GM12874 (cell line): ENCODE data around the gene FAM163A.

Source experiments
- TF ChIP-seq, protein P1 (sequence below): IDR thresholded peaks from 2 replicates; pipeline ENCODE4 v1.5.1; 2011; ENCODE audit warnings: low read depth, mild to moderate bottlenecking, control low read depth, low read length, moderate library complexity; ENCODE audit not compliant: insufficient read depth

Gene FAM163A

DNA sequence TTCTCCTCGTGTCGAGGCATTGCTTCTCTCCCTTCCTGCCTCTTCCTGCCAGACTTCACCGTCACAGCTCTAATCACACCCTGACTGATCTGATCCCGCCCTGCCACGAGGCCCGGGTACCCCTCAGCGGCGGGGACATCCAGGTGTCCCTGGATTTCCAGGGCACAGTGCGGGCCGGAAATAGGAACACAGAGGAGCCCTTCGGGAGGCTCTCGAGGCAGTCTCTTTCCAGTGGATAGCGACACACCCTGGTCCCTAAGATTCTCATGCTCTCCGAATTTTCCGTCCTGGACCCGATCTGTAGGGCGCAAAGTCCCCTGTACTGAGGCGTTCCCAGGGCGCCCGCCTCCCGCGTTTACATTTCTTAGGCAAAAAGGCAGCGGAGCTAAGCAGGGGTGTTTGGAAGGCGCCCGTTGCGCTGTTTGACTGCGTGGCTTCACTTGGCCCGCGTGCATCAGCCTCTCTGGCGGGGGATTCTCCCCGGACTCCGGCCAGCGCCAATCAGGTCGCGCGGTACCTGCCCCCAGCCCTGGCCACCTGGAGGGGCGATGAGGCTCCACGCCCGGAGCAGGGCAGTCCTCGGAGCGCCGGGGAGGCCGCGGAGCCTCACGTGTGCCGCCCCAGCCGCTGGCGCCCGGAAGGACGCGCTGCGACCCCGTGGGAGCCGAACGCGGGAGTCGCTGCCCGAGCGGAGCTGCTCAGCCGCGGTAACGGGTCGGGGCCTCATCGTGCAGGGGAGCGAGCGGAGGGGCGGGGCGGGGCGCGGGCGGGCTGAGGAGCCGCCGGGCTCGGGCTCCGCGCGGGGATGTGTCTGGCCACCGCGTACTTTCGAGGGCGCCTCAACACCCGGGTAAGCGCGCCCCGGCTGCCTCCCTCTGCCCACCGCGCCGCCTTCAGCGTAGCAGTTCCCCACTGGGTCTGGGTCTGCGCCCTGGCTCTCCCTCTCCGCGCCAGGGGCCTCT is at the start of gene FAM163A:
FAM163A (plus strand) TSS at position 575 of the 962 bp plus-strand sequence. CDS start 69,807 bp downstream, outside the sequence.
- TF ChIP-seq, protein P1, sequence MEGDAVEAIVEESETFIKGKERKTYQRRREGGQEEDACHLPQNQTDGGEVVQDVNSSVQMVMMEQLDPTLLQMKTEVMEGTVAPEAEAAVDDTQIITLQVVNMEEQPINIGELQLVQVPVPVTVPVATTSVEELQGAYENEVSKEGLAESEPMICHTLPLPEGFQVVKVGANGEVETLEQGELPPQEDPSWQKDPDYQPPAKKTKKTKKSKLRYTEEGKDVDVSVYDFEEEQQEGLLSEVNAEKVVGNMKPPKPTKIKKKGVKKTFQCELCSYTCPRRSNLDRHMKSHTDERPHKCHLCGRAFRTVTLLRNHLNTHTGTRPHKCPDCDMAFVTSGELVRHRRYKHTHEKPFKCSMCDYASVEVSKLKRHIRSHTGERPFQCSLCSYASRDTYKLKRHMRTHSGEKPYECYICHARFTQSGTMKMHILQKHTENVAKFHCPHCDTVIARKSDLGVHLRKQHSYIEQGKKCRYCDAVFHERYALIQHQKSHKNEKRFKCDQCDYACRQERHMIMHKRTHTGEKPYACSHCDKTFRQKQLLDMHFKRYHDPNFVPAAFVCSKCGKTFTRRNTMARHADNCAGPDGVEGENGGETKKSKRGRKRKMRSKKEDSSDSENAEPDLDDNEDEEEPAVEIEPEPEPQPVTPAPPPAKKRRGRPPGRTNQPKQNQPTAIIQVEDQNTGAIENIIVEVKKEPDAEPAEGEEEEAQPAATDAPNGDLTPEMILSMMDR: no peak

DNA sequence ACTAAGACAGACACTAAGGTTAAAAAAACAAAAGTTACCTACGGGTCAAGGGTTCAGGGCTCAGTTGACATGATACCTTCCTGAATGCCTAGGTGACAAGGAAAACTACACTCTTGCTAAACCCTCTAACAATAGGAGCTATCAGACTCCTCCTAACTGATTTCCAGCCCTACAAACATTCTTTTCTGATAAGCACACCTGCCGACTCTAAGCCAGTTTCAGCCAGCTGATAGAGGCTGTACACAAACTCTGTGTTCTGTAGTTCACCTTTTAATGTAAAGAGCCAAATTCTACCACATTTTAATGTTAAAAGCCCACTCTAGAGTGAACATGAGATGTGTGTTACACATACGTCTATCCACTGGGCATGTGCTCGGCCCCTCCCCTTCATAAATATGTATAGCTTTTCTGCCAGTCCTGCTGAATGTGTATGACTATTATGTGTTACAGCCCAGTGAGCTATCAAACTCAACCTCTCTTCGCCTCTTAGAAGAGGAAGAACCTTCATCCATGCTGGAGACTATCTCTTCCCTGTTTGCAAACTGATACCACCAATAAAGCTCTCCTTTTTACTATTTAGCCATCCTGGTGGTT is 40.0 kb upstream of the FAM163A start:
- TF ChIP-seq, protein P1: no peak

DNA sequence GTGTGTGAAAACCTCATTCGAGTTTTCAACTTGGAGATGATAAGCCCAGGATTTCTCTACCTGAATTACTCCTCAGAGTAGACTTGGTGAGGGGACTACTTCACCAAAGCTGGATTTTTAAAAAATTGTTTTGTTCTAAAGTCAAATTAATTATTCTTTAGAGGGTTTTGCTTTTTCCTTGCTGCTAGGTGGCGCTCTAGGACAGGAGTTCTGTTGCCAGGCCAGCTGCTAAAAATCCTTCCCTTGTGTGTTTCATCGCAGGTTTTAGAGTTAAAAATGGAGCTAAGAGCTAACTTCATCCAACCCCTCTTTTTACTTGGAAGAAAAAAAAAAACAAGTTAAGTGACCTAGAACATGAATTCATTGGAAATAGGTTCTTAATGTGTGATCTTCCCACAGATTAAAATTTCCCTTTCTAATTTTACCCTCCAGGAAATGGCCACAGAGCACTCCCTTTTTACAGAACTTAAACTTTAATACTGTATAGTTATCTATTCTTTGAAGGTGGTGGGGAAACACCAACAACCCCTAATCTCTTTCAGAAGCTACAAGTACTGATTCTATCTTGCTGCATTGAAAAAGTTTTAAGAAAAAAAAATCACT is 36.7 kb upstream of the FAM163A start:
- TF ChIP-seq, protein P1: peak; percentile 64

DNA sequence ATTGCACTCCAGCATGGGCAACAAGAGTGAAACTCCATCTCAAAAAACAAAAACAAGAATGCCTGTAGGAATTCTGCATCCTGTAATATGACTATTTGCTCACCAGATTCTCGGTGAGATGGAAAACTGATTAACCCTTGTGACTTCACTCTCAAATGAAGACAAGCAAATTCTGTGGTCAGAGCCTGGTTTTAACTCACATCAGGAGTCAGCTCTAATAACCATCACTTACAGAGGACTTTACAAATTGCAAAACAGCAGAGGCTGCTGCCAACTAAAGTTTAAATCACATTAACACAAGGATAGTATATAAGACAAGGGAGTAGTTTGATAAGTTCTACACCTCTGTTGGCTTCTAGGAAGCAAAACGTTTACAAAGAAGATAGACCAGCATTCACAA is 35.7 kb upstream of the FAM163A start:
- TF ChIP-seq, protein P1: no peak

DNA sequence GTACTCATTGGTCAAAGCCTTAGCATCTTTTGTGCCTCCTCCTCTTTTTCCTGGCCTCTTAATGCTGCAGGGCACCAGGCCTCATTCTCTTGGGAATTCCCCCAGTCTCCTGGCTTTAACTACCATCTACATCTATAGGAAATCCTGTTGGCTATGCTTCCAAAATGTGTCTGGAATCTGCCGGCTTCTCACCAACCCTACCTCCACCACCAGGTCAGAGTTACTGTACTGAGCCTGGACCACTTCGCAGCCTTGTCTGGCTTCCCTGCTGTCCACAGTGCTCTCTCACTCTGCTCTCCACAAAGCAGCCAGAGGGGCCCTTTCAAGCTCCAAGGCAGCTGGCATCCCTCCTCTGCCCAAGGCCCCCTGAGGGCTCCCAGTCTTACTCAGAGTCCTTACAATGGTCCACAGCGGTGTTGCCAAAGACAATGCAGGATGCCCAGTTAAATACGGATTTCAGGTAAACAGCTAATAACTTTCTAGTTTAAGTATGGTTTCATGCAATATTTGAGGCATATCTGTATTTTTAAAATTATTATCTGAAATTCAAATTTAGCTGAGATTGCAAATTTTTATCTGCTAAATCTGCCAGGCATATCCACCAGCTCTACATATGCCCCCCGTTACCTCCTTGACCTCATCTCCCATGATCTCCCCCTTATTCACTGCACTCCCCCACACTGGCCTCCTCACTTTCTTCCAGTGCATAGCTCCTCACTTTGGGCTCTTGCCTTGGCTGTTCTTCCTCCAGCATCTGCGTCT is 34.5 kb upstream of the FAM163A start:
- TF ChIP-seq, protein P1: no peak

DNA sequence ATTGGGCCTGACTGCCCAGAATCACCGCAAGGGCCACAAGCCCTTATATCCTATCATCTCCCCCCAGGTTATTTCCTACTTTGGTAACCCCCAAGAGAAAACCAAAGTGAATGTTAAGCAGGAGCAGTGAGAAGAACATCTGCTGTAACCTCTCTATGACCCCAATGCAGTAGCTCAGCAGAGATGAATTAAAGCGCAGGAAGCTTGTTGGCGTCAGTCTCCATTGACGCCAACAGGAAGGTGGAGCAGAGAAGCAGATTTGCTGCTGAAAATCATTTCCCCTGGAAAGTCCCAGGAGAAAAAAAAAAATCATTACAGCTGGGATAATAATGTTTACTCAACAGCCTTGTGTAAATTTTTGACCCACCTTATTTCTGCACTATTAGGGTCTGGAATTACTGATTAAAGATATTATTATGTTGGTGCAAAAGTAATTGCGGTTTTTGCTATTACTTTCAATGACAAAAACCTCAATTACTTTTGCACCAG is 33.2 kb upstream of the FAM163A start:
- TF ChIP-seq, protein P1: no peak

DNA sequence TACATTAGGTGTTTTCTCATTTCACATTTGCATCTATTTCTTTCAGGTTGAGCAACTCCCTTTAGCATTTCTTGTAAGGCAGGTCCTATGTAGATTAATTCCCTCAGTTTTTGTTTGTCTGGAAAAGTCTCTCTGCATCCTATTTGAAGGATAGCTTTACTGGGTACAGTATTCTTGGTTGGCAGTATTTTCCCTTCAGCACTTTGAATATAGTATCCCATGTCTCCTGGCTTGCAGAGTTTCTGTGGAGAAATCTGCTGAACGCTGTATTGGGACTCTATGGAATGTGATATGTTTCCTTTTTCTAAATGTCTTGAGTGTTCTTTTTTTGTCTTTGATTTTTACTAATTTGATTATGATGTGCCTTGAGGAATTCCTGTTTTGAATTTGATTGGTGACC is 28.9 kb upstream of the FAM163A start:
- TF ChIP-seq, protein P1: no peak
